Esophagus muscularis mucosa (tissue), 4 donors: ENCODE results near the gene RNF183. TPM values are rescaled to one million over a fixed set of nuclear protein-coding genes. Genes with fewer than 3 reads are reported as not detected.
A peak's percentile ranks its signal among the peaks of the same experiment; 100 is the strongest.

Experiments
- DNase-seq: peaks from one replicate; pipeline ENCODE4 v3.0.0-alpha.2; 2017; ENCODE audit errors: extremely low spot score
- H3K27ac ChIP-seq, 4 donors: fragments of 200-600 bp; sonication (generic); replicated peaks in 1 of 4; 1 replicate in 3 of 4; 2 replicates in 1 of 4; pipeline ENCODE4 v1.5.1; 2016 to 2019; ENCODE audit warnings: mild to moderate bottlenecking in 1 of 4
- H3K27me3 ChIP-seq, 4 donors: fragments of 200-600 bp; sonication (generic); one replicate each; pipeline versions ENCODE4 v1.5.1 to v1.6.0; 2016 to 2019
- H3K36me3 ChIP-seq, 4 donors: fragments of 200-600 bp; sonication (generic); one replicate each; pipeline ENCODE4 v1.5.1; 2016 to 2019
- H3K4me1 ChIP-seq, 4 donors: fragments of 200-600 bp; sonication (generic); one replicate each; pipeline ENCODE4 v1.5.1; 2016 to 2019
- H3K4me3 ChIP-seq, 4 donors: fragments of 200-600 bp; sonication (generic); 1 replicate in 2 of 4; 2 replicates in 2 of 4; pipeline ENCODE4 v1.5.1; 2016 to 2019; ENCODE audit warnings: mild to moderate bottlenecking in 4 of 4, moderate library complexity in 1 of 4
- H3K9me3 ChIP-seq, 4 donors: fragments of 200-600 bp; sonication (generic); 1 replicate in 3 of 4; 2 replicates in 1 of 4; pipeline ENCODE4 v1.5.1; 2016 to 2019
- CTCF ChIP-seq, 3 experiments: fragments of 200-600 bp in 2 of 3; fragments of 450-650 bp in 1 of 3; sonication (generic) in 2 of 3; IDR thresholded peaks; one replicate each; pipeline ENCODE4 v1.5.1; 2017 to 2019; ENCODE audit warnings: antibody characterized with exemption in 3 of 3, mild to moderate bottlenecking in 2 of 3, moderate library complexity in 1 of 3
- EP300 ChIP-seq: sonication (generic); formaldehyde crosslinking; IDR thresholded peaks from one replicate; pipeline ENCODE4 v1.6.1; 2017; ENCODE audit warnings: antibody characterized with exemption
- POLR2A ChIP-seq: fragments of 450-650 bp; IDR thresholded peaks from one replicate; pipeline ENCODE4 v1.6.1; 2017; ENCODE audit warnings: antibody characterized with exemption, moderate library complexity, mild to moderate bottlenecking, low read depth
- POLR2AphosphoS5 ChIP-seq, 2 donors: sonication (generic); formaldehyde crosslinking; IDR thresholded peaks; one replicate each; pipeline ENCODE4 v1.6.1; 2017; ENCODE audit warnings: antibody characterized with exemption in 2 of 2
- WGBS: methylation state at CpG from one replicate; pipeline ENCODE4 v1.1.5; 2018; 5-methylcytosine and 5-hydroxymethylcytosine counted together
- intact Hi-C: fragments of 100-400 bp; cut with DNase I; formaldehyde crosslinking; loops from one replicate; pipeline ENCODE4 v1.15.1; 2023
- total RNA-seq, 4 donors: library from RNA; depleted of rRNA; stranded (reverse); fragments of >200 nt; gene quantifications; one replicate each; pipeline versions ENCODE4 v1.1.0 to v1.2.1, GENCODE V29; 2016

RNF183 gene
- total RNA-seq, 4 donors from 2014 or later, result not detected

DNA sequence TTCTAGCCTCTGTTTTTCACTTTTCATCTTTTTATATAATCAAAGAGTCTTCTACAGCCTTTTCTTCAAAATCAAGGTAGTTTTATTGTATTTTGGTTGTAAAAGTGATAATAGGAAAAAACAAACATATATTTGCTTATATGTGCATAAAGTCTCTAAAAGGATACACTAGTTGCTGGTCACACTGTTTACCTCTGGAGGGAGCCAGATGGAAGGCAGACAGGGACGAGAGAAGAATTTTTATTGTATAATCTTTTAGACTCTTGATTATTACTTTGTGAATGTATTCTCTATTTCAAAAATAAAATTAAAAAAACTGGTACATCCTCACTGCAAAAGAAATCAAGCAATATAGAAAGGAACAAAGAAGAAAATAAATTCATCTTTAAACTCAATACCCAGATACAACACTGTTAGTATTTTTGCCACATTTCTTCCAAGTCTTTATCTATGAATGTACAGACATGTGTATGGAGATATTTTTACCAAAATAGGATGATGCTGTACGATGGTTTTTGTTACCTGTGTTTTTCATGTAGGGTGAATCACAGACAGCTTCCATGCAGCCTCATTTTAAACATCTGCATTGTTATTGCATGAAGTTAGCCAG lies 6.1 kb upstream of the RNF183 start:
- H3K27ac ChIP-seq, result no peak overlapping the region
- DNase-seq, result no peak
- intact Hi-C loops, result loop anchor here (10.0 kb wide), 1 partner anchor 95 kb away; the partner anchor contains the start of gene ALAD
- H3K4me1 ChIP-seq, result peaks cover 0 to 12% (median 2%) of the 10 kb centered on the region in 4 donors
- H3K27me3 ChIP-seq, result no peaks in the 10 kb centered on the region
- H3K36me3 ChIP-seq, result no peaks in the 10 kb centered on the region
- no peak overlapping the region for H3K4me3 ChIP-seq
- 11% methylated on average over 2 of the region's 2 CpGs for WGBS
- H3K9me3 ChIP-seq, result no peaks in the 10 kb centered on the region
- TF ChIP-seq CTCF (IDR thresholded peaks at IDR 0.05) (peak; percentile 41 to 61 (median 49)), POLR2AphosphoS5 (IDR thresholded peaks at IDR 0.05) (no peak), EP300 (no peak), POLR2A (no peak)

- no peaks in the 10 kb centered on the region for H3K9me3 ChIP-seq
- H3K27ac ChIP-seq, result no peak overlapping the region
- no peak for DNase-seq
- no peak overlapping the region for H3K4me3 ChIP-seq
- H3K27me3 ChIP-seq, result peaks cover 0 to 7% (median 0%) of the 10 kb centered on the region in 4 donors
- TF ChIP-seq EP300, result no peak
- no peak for TF ChIP-seq POLR2AphosphoS5 (IDR thresholded peaks at IDR 0.05)
- no peak for TF ChIP-seq POLR2A
- no peak for TF ChIP-seq CTCF (IDR thresholded peaks at IDR 0.05)
- intact Hi-C loops, result loop anchor here (10.0 kb wide), 1 partner anchor 97 kb away; the partner anchor contains the start of gene ALAD
- no peaks in the 10 kb centered on the region for H3K36me3 ChIP-seq
- 69% methylated on average over 8 of the region's 8 CpGs for WGBS
- peaks cover 0 to 12% (median 2%) of the 10 kb centered on the region in 4 donors for H3K4me1 ChIP-seq
These were observed 4.3 kb upstream of the RNF183 start for GRCh38 chr9:113307396-113307975.

DNA sequence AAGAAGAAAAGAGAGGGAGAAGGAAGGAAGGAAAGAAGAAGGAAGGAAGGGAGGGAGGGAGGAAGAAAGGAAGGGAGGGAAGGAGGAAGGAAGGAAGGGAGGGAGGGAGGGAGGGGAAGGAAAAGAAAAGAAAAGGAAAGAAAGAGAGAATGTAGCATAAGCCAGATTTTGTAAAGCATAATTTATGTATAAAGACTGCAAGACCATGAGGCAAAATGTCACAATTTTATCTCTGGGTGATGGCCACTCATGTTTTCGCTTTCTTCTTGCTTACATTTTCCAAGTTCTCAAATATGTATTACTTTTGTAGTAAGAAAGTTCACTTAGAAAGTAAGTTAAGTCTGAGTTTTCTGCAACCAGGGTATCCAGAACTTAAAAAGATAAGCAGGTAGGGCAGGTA lies 3.4 kb upstream of the RNF183 start:
- TF ChIP-seq POLR2AphosphoS5 (IDR thresholded peaks at IDR 0.05), result no peak
- Histone ChIP-seq H3K4me3 (no peak overlapping the region), H3K27ac (no peak overlapping the region), H3K27me3 (peaks cover 0 to 7% (median 0%) of the 10 kb centered on the region in 4 donors), H3K9me3 (no peaks in the 10 kb centered on the region), H3K4me1 (peaks cover 0 to 12% (median 2%) of the 10 kb centered on the region in 4 donors), H3K36me3 (no peaks in the 10 kb centered on the region)
- intact Hi-C loops, result loop anchor here (10.0 kb wide), 1 partner anchor 98 kb away; the partner anchor contains the start of gene ALAD
- DNase-seq, result no peak
- 90% methylated on average over 1 of the region's 1 CpG for WGBS

DNA sequence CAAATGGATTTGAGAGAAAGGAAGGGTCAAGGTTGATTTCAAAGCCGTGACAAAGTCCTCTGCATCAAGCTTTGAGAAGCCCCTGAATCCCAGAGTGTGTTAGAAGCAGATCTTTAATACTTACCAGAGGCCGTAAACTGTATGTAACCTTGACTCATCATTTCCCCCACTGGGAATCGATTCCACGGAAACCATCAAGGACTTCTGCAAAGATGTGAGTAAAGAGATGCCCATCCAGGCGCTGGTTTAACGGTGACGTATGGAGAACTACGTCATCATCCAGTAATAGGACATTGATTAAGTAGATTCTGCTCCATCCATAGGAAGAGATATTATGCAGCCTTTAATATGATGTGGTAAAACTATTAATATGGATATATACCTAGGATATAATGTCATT lies 1.6 kb downstream of the RNF183 start:
- intact Hi-C loops, result loop anchor here (10.0 kb wide), 1 partner anchor 103 kb away; the partner anchor contains the start of gene ALAD
- Histone ChIP-seq H3K9me3 (no peaks in the 10 kb centered on the region), H3K27me3 (peaks cover 0 to 7% (median 0%) of the 10 kb centered on the region in 4 donors), H3K36me3 (no peaks in the 10 kb centered on the region), H3K4me1 (no peaks in the 10 kb centered on the region), H3K27ac (no peak overlapping the region), H3K4me3 (no peak overlapping the region)
- DNase-seq, result no peak
- WGBS, result 86% methylated on average over 8 of the region's 8 CpGs
- no peak for TF ChIP-seq POLR2AphosphoS5 (IDR thresholded peaks at IDR 0.05)
- TF ChIP-seq POLR2A, result no peak
- no peak for TF ChIP-seq EP300
- TF ChIP-seq CTCF (IDR thresholded peaks at IDR 0.05), result no peak

GRCh38 chr9:113299800-113300292 lies 3.3 kb downstream of the RNF183 start:
- WGBS, result 38% methylated on average over 8 of the region's 8 CpGs
- DNase-seq, result no peak
- intact Hi-C loops, result loop anchor here (10.0 kb wide), 1 partner anchor 105 kb away; the partner anchor contains the start of gene ALAD
- Histone ChIP-seq H3K36me3 (no peaks in the 10 kb centered on the region), H3K9me3 (no peaks in the 10 kb centered on the region), H3K4me1 (no peaks in the 10 kb centered on the region), H3K27me3 (peaks cover 0 to 7% (median 0%) of the 10 kb centered on the region in 4 donors), H3K27ac (no peak overlapping the region), H3K4me3 (no peak overlapping the region)
- no peak for TF ChIP-seq EP300
- TF ChIP-seq POLR2A, result no peak
- TF ChIP-seq POLR2AphosphoS5 (IDR thresholded peaks at IDR 0.05), result no peak
- TF ChIP-seq CTCF (IDR thresholded peaks at IDR 0.05), result no peak
